Measurements from ENCODE around the gene GRPEL2.

Gene GRPEL2

GRCh38 chr5:149345147-149345891 lies at the start of gene GRPEL2:
GRPEL2 (plus strand) TSS chr5:149345499; CDS start chr5:149345540, 41 bp downstream.
- Histone ChIP-seq H3K9me3 (ENCODE audit: control insufficient read depth in 1 of 2, low read length in 2 of 2) (no peaks in the 10 kb centered on the region), H3K4me3 (ENCODE audit: low read depth in 1 of 2, low read length in 2 of 2) (peak within 1 kb of the TSS; percentile 88 to 97), H3K27ac (ENCODE audit: low read length) (peak within 1 kb of the TSS; percentile 86), H3K36me3 (ENCODE audit: control insufficient read depth in 1 of 2, insufficient read depth in 2 of 2, low read length in 2 of 2) (peaks cover 19 to 32% of the 10 kb centered on the region in 2 donors), H3K27me3 (ENCODE audit: low read depth, low read length) (no peaks in the 10 kb centered on the region), H3K4me1 (ENCODE audit: control insufficient read depth in 1 of 2, insufficient read depth in 2 of 2, low read length in 2 of 2) (peaks cover 0 to 13% of the 10 kb centered on the region in 2 donors)

- Histone ChIP-seq H3K36me3 (ENCODE audit: control insufficient read depth in 1 of 2, insufficient read depth in 2 of 2, low read length in 2 of 2) (no peaks in the 10 kb centered on the region), H3K27me3 (ENCODE audit: low read depth, low read length) (no peaks in the 10 kb centered on the region), H3K9me3 (ENCODE audit: control insufficient read depth in 1 of 2, low read length in 2 of 2) (no peaks in the 10 kb centered on the region), H3K4me3 (ENCODE audit: low read depth in 1 of 2, low read length in 2 of 2) (no peak overlapping the region), H3K27ac (ENCODE audit: low read length) (no peak overlapping the region), H3K4me1 (ENCODE audit: control insufficient read depth in 1 of 2, insufficient read depth in 2 of 2, low read length in 2 of 2) (no peaks in the 10 kb centered on the region)
These were observed 47.8 kb upstream of the GRPEL2 start for GRCh38 chr5:149297340-149298025.

- H3K4me1 ChIP-seq (ENCODE audit: control insufficient read depth in 1 of 2, insufficient read depth in 2 of 2, low read length in 2 of 2) = no peaks in the 10 kb centered on the region
- H3K36me3 ChIP-seq (ENCODE audit: control insufficient read depth in 1 of 2, insufficient read depth in 2 of 2, low read length in 2 of 2) = no peaks in the 10 kb centered on the region
- no peaks in the 10 kb centered on the region for H3K9me3 ChIP-seq (ENCODE audit: control insufficient read depth in 1 of 2, low read length in 2 of 2)
- H3K4me3 ChIP-seq (ENCODE audit: low read depth in 1 of 2, low read length in 2 of 2) = no peak overlapping the region
- no peak overlapping the region for H3K27ac ChIP-seq (ENCODE audit: low read length)
- no peaks in the 10 kb centered on the region for H3K27me3 ChIP-seq (ENCODE audit: low read depth, low read length)
These were observed 47.1 kb upstream of the GRPEL2 start for GRCh38 chr5:149298163-149298562.

DNA sequence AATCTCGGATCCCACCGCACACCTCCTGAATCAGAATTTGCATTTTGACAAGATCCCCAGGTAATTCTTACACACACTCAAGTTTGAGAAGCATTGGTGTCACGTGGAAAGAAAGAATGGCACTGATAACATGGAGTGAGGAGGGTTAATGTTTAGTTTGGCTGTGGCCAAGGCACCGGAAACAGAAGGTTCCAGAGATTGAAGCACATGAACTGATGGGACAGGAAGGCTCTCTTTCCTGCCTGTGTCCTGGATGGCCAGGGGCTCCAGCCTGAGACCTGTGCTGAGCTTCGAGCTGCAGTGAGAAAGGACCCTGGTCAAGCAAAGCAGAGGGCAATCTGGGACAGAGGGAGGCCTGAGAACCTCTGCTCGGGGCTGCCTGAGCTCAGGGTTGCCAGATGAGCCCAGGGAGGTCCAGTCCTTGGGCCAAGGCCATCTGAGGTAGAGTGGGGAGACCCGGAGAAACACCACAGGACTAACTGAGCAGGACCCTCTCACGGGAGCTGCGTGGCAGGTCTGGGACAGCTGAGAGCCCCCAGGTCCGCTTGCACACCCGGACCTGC lies 46.4 kb upstream of the GRPEL2 start:
- H3K4me1 ChIP-seq (ENCODE audit: control insufficient read depth in 1 of 2, insufficient read depth in 2 of 2, low read length in 2 of 2) = no peaks in the 10 kb centered on the region
- no peaks in the 10 kb centered on the region for H3K27me3 ChIP-seq (ENCODE audit: low read depth, low read length)
- no peaks in the 10 kb centered on the region for H3K36me3 ChIP-seq (ENCODE audit: control insufficient read depth in 1 of 2, insufficient read depth in 2 of 2, low read length in 2 of 2)
- no peaks in the 10 kb centered on the region for H3K9me3 ChIP-seq (ENCODE audit: control insufficient read depth in 1 of 2, low read length in 2 of 2)
- no peak overlapping the region for H3K27ac ChIP-seq (ENCODE audit: low read length)
- H3K4me3 ChIP-seq (ENCODE audit: low read depth in 1 of 2, low read length in 2 of 2) = no peak overlapping the region

- H3K27me3 ChIP-seq (ENCODE audit: low read depth, low read length) = no peaks in the 10 kb centered on the region
- no peak overlapping the region for H3K4me3 ChIP-seq (ENCODE audit: low read depth in 1 of 2, low read length in 2 of 2)
- H3K4me1 ChIP-seq (ENCODE audit: control insufficient read depth in 1 of 2, insufficient read depth in 2 of 2, low read length in 2 of 2) = no peaks in the 10 kb centered on the region
- H3K27ac ChIP-seq (ENCODE audit: low read length) = no peak overlapping the region
- no peaks in the 10 kb centered on the region for H3K9me3 ChIP-seq (ENCODE audit: control insufficient read depth in 1 of 2, low read length in 2 of 2)
- no peaks in the 10 kb centered on the region for H3K36me3 ChIP-seq (ENCODE audit: control insufficient read depth in 1 of 2, insufficient read depth in 2 of 2, low read length in 2 of 2)
These were observed 45.7 kb upstream of the GRPEL2 start for GRCh38 chr5:149299451-149300054.

DNA sequence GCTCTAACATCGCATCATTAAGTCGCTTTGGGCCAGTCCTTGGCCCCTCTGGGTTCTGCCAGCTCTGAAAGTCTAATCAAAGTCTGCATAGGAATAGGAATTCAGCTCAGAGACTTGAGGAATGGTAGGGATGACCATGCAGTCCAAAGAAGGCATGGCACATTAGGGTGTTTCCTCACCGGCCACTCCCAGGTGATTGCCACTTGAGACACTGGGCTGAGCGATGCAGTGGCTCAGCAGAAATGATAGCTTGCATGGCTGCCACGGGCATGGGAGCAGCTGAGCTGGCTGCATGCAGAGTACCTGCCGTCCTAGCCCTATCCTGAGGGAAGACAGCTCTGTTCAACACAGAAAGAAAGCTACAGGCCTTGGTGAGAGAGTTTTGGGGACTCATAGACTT lies 44.9 kb upstream of the GRPEL2 start:
- H3K36me3 ChIP-seq (ENCODE audit: control insufficient read depth in 1 of 2, insufficient read depth in 2 of 2, low read length in 2 of 2) = no peaks in the 10 kb centered on the region
- H3K27ac ChIP-seq (ENCODE audit: low read length) = no peak overlapping the region
- H3K27me3 ChIP-seq (ENCODE audit: low read depth, low read length) = no peaks in the 10 kb centered on the region
- H3K9me3 ChIP-seq (ENCODE audit: control insufficient read depth in 1 of 2, low read length in 2 of 2) = no peaks in the 10 kb centered on the region
- no peaks in the 10 kb centered on the region for H3K4me1 ChIP-seq (ENCODE audit: control insufficient read depth in 1 of 2, insufficient read depth in 2 of 2, low read length in 2 of 2)
- H3K4me3 ChIP-seq (ENCODE audit: low read depth in 1 of 2, low read length in 2 of 2) = no peak overlapping the region

GRCh38 chr5:149301049-149301743 lies 44.1 kb upstream of the GRPEL2 start:
- Histone ChIP-seq H3K4me3 (ENCODE audit: low read depth in 1 of 2, low read length in 2 of 2) (no peak overlapping the region), H3K4me1 (ENCODE audit: control insufficient read depth in 1 of 2, insufficient read depth in 2 of 2, low read length in 2 of 2) (no peaks in the 10 kb centered on the region), H3K27me3 (ENCODE audit: low read depth, low read length) (no peaks in the 10 kb centered on the region), H3K27ac (ENCODE audit: low read length) (no peak overlapping the region), H3K9me3 (ENCODE audit: control insufficient read depth in 1 of 2, low read length in 2 of 2) (no peaks in the 10 kb centered on the region), H3K36me3 (ENCODE audit: control insufficient read depth in 1 of 2, insufficient read depth in 2 of 2, low read length in 2 of 2) (no peaks in the 10 kb centered on the region)

DNA sequence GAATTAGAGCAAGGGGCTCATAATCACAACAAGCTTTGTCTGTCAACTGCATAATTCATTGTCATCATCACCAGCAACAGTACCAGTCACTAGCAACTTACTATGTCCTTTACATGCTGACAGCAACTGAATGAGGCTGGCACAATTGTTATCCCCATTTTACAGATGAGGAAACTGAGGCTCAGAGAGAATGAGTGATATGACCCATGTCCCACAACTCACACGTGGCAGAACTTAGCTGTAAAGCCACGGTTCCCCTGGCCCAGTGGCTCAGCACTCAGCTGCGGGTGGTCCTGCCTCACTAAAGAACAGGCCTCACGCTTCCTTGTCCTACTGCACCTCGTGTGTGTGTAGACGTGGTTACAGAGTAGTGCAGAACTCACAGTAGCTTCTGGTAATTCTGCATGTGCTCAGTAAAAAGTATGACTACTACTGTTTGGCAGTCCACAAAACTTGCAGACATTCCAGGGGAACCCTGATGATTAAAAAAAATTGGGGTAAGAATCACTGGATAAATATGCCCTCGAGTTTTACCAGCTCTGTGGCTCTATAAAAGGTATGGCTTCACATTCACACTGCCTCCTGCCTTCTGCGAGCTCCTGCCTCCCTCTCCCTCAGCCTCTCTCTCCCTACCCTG lies 43.4 kb upstream of the GRPEL2 start:
- Histone ChIP-seq H3K36me3 (ENCODE audit: control insufficient read depth in 1 of 2, insufficient read depth in 2 of 2, low read length in 2 of 2) (no peaks in the 10 kb centered on the region), H3K27ac (ENCODE audit: low read length) (no peak overlapping the region), H3K4me3 (ENCODE audit: low read depth in 1 of 2, low read length in 2 of 2) (no peak overlapping the region), H3K9me3 (ENCODE audit: control insufficient read depth in 1 of 2, low read length in 2 of 2) (no peaks in the 10 kb centered on the region), H3K4me1 (ENCODE audit: control insufficient read depth in 1 of 2, insufficient read depth in 2 of 2, low read length in 2 of 2) (no peaks in the 10 kb centered on the region), H3K27me3 (ENCODE audit: low read depth, low read length) (no peaks in the 10 kb centered on the region)

- Histone ChIP-seq H3K4me1 (ENCODE audit: control insufficient read depth in 1 of 2, insufficient read depth in 2 of 2, low read length in 2 of 2) (no peaks in the 10 kb centered on the region), H3K36me3 (ENCODE audit: control insufficient read depth in 1 of 2, insufficient read depth in 2 of 2, low read length in 2 of 2) (no peaks in the 10 kb centered on the region), H3K4me3 (ENCODE audit: low read depth in 1 of 2, low read length in 2 of 2) (no peak overlapping the region), H3K27me3 (ENCODE audit: low read depth, low read length) (no peaks in the 10 kb centered on the region), H3K9me3 (ENCODE audit: control insufficient read depth in 1 of 2, low read length in 2 of 2) (no peaks in the 10 kb centered on the region), H3K27ac (ENCODE audit: low read length) (no peak overlapping the region)
These were observed 42.7 kb upstream of the GRPEL2 start for GRCh38 chr5:149302641-149303040.

DNA sequence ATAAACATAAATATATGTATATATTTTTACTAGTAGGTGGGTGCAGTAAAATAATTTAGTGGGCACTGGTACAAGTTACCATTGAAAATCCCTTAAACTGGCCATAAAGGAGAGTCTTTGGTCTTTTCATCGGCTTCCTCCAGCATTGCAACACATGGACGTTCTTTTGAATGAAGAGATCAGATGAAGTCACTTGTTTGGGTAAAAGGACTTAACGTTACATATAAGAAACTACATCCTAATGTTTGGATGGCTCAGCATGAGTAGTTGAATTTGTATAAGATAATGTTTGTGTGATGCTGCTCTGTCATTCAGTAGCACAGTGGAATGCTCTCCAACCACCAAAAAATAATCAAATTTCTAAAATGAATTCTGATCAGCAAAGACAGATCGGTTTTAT lies 42.1 kb upstream of the GRPEL2 start:
- no peaks in the 10 kb centered on the region for H3K4me1 ChIP-seq (ENCODE audit: control insufficient read depth in 1 of 2, insufficient read depth in 2 of 2, low read length in 2 of 2)
- no peaks in the 10 kb centered on the region for H3K36me3 ChIP-seq (ENCODE audit: control insufficient read depth in 1 of 2, insufficient read depth in 2 of 2, low read length in 2 of 2)
- H3K9me3 ChIP-seq (ENCODE audit: control insufficient read depth in 1 of 2, low read length in 2 of 2) = no peaks in the 10 kb centered on the region
- H3K4me3 ChIP-seq (ENCODE audit: low read depth in 1 of 2, low read length in 2 of 2) = no peak overlapping the region
- H3K27ac ChIP-seq (ENCODE audit: low read length) = no peak overlapping the region
- H3K27me3 ChIP-seq (ENCODE audit: low read depth, low read length) = no peaks in the 10 kb centered on the region

Measured in muscle layer of duodenum (tissue), 2 donors.